WERI-Rb-1 (cell line): Measurements from ENCODE around the gene TSPAN7.

ENCODE experiments used
- DNase-seq: peaks from one replicate; pipeline ENCODE4 v3.0.0-alpha.2; 2020
- H3K27ac ChIP-seq: fragments of 250-450 bp; sonication (Bioruptor Pico); 2 replicates; pipeline ENCODE4 v1.5.1; 2020; ENCODE audit warnings: mild to moderate bottlenecking, moderate library complexity
- H3K27me3 ChIP-seq: fragments of 250-450 bp; sonication (Bioruptor Pico); 2 replicates; pipeline ENCODE4 v1.5.1; 2021; ENCODE audit warnings: mild to moderate bottlenecking, low read depth, moderate library complexity; ENCODE audit not compliant: insufficient read depth, severe bottlenecking
- H3K36me3 ChIP-seq: fragments of 250-450 bp; sonication (Bioruptor Pico); 2 replicates; pipeline ENCODE4 v1.5.1; 2020; ENCODE audit warnings: mild to moderate bottlenecking, moderate library complexity
- H3K4me3 ChIP-seq: 2 replicates; pipeline ENCODE4 v1.5.1; 2011; ENCODE audit warnings: low read depth, mild to moderate bottlenecking, control low read depth, low read length
- H3K9me3 ChIP-seq: fragments of 250-450 bp; sonication (Bioruptor Pico); 2 replicates; pipeline ENCODE4 v1.5.1; 2021; ENCODE audit warnings: mild to moderate bottlenecking, moderate library complexity; ENCODE audit not compliant: severe bottlenecking
- TF ChIP-seq, protein P1 (sequence below): IDR thresholded peaks from 2 replicates; pipeline ENCODE4 v1.5.1; 2011; ENCODE audit warnings: low read depth, mild to moderate bottlenecking, control low read depth, inconsistent platforms, low read length

The TSPAN7 gene, protein sequence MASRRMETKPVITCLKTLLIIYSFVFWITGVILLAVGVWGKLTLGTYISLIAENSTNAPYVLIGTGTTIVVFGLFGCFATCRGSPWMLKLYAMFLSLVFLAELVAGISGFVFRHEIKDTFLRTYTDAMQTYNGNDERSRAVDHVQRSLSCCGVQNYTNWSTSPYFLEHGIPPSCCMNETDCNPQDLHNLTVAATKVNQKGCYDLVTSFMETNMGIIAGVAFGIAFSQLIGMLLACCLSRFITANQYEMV

DNA sequence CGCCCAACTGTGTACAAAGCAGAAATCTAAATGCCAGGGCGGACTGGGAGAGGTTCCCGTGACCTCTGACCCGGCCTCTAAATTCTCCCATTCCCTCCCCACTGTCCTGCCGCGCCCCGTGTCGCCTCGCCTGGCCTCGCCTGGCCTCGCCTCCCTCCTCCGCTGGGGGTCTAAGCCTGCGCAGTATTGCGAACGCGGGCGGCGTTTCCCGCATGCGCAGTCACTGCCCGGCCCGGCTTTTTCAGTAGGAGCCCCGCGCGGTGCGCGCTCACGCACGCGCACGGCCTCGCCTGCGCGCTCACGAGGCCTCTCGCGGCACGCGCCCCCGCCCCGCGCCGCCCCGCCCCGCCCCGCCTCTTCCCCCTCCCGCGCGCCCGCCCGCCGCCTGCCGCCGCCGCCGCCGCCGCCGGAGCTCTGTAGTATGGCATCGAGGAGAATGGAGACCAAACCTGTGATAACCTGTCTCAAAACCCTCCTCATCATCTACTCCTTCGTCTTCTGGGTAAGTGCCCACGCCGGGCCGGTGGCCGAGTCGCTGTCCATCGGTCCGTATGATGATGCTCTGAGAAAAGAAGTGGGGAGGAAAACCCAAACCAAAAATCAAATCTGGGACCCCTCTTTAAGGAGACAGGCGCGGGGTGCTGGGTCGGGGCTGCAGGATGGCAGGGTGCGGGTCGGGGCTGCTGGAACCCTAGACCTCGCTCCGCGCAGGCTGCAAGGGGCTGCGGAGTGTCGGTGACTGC lies at the start of gene TSPAN7:
TSPAN7 (plus strand) TSS at position 417 of the 743 bp plus-strand sequence; CDS start at position 422, 5 bp downstream.
- H3K27me3 ChIP-seq = peaks cover 4% of the 10 kb centered on the region
- peak; percentile 83 for DNase-seq
- H3K4me3 ChIP-seq = peak within 1 kb of the TSS; percentile 71
- H3K36me3 ChIP-seq = no peaks in the 10 kb centered on the region
- no peak within 1 kb of the TSS for H3K27ac ChIP-seq
- no peaks in the 10 kb centered on the region for H3K9me3 ChIP-seq
- TF ChIP-seq, protein P1, sequence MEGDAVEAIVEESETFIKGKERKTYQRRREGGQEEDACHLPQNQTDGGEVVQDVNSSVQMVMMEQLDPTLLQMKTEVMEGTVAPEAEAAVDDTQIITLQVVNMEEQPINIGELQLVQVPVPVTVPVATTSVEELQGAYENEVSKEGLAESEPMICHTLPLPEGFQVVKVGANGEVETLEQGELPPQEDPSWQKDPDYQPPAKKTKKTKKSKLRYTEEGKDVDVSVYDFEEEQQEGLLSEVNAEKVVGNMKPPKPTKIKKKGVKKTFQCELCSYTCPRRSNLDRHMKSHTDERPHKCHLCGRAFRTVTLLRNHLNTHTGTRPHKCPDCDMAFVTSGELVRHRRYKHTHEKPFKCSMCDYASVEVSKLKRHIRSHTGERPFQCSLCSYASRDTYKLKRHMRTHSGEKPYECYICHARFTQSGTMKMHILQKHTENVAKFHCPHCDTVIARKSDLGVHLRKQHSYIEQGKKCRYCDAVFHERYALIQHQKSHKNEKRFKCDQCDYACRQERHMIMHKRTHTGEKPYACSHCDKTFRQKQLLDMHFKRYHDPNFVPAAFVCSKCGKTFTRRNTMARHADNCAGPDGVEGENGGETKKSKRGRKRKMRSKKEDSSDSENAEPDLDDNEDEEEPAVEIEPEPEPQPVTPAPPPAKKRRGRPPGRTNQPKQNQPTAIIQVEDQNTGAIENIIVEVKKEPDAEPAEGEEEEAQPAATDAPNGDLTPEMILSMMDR = no peak

DNA sequence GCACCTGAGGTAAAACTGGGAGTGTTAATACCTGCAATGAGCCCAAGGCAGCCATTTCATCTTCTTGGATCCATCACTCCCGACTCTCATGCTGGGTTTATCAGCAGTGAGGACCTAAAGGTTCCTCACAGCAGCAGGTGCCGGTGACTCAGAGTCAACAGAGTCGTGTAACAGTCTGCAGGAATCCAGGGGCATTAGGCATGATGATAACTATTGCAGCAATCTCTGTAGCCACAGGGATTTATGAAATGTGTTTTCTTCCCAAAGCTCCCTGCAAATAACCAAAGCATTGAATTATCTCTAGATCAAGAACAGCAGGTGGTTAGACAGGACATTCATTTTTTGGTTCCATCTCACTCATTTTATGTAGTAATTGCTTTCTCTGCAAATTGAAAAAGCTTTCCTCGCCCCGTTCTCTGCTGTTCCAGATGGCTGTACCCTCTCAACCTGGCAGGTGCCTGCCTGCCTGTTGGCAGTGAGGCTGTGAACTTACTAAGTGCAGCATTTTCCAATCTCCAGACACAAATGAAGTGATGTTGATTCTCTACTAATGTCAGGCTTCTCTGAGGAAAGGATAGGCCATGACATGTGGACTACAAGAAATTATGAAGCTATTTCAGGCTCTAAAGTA lies 48.1 kb upstream of the TSPAN7 start:
- H3K9me3 ChIP-seq = no peaks in the 10 kb centered on the region
- peaks cover 2% of the 10 kb centered on the region for H3K27me3 ChIP-seq
- no peaks in the 10 kb centered on the region for H3K36me3 ChIP-seq
- H3K27ac ChIP-seq = no peak overlapping the region
- no peak overlapping the region for H3K4me3 ChIP-seq
- TF ChIP-seq, protein P1 = no peak
- DNase-seq = no peak

DNA sequence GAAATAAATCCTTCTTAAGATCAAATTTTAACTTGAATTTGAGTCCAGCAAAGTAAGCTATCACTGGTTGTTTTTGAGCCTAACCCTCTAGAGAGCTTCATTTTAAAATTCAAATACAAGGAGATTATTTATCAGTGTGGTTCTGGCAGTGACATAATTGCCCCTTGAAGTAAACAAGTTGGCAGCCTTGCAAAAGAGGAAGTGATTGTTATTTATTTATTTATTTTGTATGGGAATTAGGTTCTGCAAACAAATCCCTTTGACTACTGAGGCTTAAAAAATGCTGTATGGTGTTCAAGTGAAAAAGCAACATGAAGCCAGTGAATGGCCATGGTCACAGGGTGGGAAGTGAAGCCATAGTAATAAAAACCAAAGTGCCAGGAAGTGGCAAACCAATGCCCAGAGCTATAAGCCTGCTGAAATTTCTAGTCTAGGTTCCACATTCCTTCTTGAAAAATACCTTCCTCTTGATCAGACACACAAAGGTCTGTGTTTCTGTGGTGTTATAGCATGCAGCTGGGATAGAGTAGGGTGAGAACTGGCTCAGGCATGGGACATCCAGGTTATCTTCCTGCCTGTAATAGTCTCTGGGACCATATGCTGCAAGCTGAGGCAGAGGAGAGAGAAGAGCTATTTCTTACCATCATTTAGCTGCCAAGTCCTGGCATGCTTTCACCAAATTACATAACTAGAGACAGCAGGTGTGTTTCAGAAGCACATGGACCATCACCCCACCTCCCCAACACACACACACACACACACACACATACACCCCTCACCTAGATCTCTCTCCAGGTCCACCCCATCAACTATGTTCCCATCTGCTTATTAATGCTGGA lies 47.1 kb upstream of the TSPAN7 start:
- H3K4me3 ChIP-seq = no peak overlapping the region
- no peak overlapping the region for H3K27ac ChIP-seq
- H3K36me3 ChIP-seq = no peaks in the 10 kb centered on the region
- no peak for DNase-seq
- H3K9me3 ChIP-seq = no peaks in the 10 kb centered on the region
- TF ChIP-seq, protein P1 = no peak
- H3K27me3 ChIP-seq = peaks cover 2% of the 10 kb centered on the region

DNA sequence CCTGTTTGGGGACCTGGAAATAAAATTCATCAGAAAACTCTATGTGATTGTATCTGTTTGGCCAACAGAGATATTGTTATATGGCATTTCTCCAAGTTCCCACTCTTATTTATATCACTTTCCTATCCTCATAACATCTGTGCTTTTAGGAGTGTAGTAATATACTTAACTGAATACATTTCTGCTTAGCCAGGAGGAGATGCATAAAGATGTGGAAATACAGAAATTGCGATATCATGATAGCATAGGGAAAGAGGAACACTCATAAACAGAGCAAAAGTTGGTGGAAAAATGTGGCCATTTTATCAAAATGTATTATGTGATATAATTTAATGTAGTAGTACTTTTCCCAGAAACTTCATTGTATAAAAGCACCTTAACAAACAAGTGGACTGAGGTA lies 46.1 kb upstream of the TSPAN7 start:
- Histone ChIP-seq H3K27ac (no peak overlapping the region), H3K4me3 (no peak overlapping the region), H3K9me3 (no peaks in the 10 kb centered on the region), H3K36me3 (no peaks in the 10 kb centered on the region), H3K27me3 (peaks cover 2% of the 10 kb centered on the region)
- TF ChIP-seq, protein P1 = no peak
- no peak for DNase-seq

DNA sequence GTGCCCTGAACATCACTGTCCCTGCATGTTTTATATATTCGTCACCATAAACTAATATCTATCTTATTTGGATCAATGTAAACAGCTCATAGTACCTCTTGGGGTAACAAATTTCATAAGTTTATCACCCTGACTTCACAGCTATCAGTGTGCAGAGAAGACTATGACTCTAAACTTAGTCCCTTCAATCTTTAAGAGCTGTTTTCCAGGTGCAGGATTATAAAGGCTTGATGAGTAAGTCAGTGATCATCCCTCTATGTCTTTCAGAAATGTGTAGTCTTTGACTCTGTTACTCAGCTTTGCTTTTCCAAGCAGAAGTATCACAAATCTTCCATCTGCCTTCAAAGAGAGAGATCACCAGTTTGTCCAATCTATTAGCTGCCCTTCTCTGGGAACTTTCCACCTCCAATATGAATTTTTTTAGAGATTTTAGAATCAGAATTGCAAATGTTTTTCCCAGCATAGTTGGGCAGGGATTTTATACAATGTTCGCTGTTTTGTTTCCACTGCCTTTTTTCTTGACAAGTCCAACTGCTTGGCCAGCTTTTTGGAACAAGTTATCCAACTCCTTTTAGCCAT lies 45.1 kb upstream of the TSPAN7 start:
- Histone ChIP-seq H3K36me3 (no peaks in the 10 kb centered on the region), H3K9me3 (no peaks in the 10 kb centered on the region), H3K27me3 (peaks cover 2% of the 10 kb centered on the region), H3K27ac (no peak overlapping the region), H3K4me3 (no peak overlapping the region)
- DNase-seq = no peak
- TF ChIP-seq, protein P1 = no peak
